NCI-H146 treated with DMSO at 0.1 percent for 48 hours (cell line): ENCODE data around the gene PEPD.

ENCODE experiments used
- DNase-seq: peaks from one replicate; lab custom pipeline; 2025; ENCODE audit not compliant: unreplicated experiment; lab: John Stamatoyannopoulos, UW

PEPD gene

DNA sequence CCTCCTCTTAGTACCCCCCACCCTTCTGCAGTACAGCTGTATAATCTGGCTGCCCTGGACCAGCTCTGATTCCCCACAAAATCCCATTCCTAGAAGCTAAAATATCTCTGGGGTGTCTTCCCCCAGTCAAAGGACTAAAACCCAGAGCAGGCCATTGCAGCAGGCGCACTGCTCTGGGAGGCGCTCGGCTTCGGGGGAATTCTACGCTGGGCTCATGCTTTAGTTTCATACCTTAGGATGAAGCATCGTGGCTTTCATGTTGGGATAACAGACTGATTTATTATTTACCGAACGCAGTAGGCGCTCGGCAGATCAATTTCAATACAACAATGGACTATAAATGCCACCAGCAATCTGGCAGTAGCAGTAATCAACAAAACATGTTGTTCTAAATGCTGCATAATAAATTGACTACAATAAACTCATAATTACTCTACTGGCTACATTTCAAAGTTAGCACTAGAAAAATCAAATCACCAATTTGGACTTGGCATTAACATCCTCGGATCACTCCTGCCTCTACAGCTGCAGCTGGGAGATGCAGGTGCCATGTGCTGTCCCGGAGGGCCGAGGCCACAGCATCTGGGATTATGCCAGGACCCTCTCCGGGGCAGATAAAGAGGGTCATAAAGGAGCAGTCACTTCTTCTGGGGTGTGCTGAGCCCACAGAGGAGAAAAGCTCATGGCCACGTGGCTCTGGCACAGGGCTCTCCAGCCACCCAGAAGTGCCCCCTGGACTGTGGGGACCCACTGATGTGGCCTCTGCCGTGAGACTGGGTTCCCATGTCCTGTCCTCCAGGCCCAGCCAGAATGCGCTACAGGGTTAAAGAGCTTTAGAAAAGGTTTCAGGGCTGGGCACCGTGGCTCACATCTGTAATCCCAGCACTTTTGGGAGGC is 112.8 kb downstream of the PEPD start:
- no peak for DNase-seq

DNA sequence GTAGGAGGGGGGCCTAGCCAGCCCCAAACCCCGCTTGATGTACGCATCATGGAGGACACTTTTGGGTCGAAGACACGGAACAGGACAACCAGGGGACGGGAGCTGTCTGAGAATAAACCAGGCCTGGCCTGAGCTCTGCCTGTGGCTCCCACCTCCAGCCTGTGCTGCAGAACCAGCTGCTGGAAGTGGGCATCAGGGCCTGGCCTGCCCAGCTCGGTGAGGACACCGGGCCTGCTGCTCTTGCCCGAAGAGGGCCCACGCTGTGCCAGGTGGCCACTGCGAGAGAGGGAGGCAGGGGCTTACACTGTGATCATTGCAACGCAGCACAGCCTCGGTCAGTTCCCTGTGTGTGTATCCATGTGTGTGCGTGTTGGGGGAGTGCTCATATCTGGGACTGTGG is 113.5 kb downstream of the PEPD start:
- DNase-seq = no peak

DNA sequence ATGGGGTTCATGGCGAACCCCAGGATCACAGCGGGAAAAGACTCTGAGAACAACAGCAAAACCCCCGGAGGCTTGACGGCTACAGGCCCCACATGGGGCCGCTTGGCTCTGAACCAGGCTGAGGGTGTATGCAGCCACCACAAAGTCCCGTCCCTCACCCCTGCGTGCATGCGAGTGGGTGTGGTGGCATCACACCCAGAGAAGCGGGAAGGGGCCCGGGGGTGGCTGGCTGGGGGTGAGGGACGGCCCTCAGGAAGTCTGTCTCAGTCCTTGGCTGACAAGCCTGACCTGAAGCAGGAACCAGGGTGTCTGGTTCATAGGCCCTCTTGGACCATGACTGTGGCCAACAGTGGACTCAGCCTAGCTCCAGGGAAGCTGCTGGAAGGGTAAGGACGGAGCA is 113.9 kb downstream of the PEPD start:
- DNase-seq = no peak

DNA sequence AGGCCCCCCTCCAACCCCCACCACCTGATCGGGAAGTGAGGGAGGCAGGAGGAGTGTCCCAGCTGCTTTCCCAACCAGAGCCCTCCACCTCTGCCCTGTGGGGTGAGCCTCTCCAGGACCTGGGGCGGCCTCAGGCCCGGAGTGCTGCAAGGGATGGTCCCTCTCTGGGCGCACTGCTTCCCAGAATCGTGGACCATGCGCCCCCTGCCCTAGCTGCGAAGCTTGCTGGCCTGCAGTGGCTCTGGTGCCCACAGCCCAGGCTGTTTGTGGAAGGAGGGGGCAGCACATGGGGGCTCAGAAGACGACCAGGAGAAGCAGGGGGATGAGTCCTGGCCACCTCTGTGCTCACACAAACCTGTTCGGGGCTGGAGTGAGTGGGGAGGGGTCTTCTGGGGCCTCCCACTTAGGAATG is 114.4 kb downstream of the PEPD start:
- no peak for DNase-seq

DNA sequence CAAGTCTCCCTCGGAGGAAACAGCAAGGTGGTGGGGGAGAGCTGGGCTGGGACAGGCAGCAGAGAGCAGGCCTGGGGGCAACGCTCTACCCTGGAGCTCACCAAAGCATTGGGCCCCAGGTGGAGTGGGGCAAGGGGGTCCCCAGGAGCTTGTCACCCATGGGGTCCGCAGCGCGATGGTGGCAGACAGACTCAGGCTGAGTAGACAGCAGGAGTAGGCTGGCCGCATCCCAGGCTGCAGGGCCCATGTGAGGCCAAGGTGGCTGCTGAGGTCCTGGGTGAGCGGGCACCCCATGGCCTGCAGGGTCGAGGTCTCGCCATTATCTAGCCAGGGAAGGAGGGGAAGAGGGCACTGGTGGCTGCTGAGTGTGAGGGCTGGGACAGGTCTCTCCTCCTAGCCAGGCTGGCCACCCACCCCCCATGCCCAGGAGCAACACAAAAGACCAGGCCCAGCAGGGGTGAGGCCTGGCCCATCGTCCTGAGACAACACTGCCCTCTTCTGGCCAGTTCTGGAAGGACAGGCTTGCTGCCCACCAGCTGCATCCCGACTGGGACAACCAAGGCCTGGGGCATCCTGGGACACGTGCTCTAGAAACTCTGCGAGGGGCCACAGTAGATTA is 115.0 kb downstream of the PEPD start:
- DNase-seq = no peak

DNA sequence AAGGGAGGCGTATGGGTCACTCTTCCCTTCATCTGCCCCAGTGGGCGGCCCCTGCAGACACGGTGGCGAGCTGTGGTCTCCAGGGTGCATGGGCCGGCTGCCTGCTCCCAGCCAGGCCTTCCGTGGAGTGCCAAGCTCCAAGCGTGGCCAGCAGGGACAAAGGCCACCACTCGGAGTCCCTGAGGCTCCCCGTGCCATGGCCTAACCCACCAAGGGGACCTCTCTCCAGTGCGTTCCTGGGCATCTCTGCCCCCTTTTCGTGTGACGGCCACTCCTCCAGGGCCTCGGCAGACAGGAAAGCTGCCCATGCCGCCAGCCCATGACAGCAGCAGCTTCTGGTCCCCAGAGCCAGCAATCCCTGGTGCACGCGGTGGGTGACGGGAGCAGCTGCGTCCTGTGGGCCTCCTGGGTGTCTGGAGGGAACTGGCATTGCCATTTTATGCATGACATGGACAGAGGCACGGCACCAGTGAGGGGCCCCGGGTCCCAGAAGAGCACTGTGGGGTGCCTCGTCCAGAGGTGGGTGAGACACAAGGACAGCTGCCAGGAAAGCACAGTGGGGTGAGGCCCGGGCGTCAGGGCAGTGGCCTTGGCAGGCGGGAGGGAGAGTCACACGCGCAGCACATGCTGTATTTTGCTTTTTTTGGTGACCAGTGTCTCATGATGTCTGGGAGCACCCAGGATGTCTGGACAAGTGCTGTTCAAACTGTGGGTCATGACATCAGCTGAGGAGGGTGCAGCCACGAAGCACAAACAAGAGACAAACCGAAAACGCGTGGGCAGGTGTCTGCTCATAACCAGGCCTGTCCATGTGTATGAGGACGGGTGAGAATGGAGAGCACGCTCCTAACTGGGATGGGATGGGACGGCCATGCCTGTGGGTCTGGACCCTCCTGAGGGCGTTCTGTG is 115.8 kb downstream of the PEPD start:
- DNase-seq = no peak

DNA sequence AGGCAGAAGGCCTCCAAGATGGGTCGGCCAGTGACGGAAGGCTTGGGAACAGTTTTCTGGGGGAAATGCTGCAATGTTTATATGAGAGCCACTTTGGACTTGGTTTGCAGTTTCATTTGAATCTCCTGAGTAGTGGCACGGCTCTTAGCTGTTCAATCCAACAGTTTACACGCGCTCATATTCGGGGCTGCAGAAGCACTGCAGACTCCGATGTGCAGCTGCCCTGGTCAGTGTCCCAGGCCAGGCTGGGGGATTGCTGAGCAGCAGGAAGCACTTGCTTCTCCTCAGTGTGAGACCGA is 116.4 kb downstream of the PEPD start:
- DNase-seq = no peak

DNA sequence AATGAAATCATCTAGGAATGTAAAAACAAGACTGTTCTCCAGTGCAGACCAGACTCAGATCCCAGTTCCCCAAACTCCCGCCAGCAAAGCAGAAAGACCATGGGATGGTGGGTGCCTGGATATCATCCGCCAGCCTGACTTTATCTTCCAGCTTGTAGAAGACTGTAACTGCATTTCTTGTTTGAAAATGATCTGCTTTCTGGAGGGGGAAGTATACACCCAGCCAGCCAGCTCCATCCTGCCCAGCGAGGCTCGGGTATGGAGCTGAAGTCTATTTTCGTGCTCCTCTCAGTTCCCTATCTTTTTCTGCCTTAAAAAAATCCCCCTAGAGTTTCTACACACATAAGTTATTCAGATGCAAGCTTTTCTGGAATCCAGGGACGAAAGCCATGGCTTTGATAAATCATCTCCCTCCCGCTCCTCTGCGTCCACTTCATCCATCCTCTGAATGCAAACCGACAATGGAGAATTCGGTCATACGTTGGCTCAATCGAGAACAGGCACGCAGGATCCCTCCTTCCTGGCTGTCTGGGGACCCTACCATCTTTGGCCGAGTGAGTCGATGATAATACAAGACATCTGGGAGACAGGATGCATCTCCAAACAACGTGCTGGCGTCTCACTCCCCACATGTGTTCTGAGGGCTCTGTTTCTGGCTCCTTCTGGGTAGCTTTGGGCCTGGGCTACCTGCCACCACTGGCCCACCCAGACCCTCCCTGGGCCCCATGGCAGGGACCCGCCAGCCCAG is 116.9 kb downstream of the PEPD start:
- DNase-seq = no peak

DNA sequence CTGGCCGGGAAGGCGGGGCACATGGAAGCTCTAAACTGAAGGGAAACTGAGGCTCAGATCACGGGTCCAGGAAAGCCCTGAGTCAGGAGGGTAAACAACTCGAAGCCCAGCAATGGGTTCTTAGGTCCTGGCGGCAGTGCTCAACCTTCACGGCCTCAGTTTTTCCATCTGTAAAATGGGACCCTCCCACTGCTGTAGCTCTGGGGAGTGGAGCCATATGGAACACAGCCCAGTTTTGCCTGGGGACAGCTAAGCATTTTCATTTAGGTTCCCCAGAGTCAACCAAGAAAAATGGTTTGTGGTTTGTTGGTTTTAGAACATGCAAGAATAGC is 117.7 kb downstream of the PEPD start:
- no peak for DNase-seq

DNA sequence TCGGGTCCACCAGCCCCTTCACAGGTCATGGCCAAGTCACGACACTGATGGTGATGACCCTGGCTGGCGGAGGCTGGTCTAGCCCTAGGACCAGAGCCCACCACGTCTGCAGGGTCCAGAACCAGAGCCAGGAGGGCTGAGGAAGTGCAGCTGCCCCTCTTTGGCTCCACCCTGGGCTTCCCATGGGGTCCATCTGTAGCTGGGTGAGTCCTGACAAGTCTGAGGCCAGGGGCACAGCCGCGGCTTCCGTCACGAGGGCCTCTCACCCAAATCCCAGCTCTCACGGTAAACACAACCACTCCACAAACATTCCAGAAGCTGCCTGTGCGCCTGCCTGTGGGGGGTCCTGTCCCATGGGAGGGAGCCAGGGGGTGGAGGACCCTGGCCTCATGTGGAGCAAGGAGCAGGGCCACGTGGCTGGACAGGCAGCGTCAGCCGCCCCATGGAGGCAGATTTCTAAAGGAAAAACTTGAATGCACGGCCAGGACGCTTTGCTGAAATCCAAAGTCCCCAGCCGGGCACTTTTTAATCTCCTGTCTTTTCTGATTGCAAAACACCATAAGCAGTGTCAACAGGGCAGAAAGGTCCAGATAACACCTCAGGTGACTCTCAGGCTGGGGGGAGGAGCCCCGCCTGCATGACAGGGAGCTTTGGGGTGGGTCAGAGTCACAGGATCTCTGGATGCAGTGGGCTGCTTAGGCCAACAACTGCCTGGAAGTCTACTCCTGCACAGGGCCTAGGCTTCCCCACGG is 118.2 kb downstream of the PEPD start:
- no peak for DNase-seq

DNA sequence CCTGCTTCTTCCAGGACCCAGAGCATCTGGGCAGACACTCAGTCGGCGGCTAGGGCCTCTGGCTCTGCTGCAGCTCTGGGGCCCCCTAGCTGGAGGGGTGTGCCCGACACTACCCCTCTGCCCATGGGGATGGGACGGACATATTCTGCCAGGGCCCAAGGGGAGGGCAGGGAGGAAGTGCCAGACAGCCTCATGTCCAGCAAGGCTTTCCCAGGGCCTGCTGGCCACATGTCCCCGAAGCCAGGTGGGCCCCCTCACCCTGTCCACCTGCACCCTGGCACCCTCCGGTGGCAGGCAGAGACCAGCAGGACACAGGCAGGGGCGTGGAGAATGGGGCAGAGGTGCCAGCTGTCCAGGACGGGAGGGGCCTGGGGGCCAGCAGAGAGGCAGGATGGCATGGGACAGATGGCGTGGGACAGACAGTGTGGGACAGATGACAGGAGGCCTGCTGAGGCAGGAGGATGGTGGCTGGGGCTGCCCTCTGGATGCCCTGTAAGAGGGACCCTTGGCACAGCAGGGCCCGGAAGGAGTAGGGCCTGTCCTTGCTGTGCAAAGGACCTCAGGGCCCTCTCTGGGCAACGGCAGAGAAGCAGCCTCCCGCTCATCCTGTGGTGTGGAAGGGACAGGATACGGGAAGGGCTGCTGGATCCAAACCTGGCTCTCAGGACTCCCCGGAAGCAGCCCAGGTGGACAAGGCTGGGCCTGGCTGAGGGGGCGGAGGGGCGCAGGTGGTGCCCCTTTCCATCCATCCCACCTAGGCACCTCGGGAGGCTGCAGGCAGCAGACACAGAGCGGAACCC is 119.0 kb downstream of the PEPD start:
- DNase-seq = no peak

DNA sequence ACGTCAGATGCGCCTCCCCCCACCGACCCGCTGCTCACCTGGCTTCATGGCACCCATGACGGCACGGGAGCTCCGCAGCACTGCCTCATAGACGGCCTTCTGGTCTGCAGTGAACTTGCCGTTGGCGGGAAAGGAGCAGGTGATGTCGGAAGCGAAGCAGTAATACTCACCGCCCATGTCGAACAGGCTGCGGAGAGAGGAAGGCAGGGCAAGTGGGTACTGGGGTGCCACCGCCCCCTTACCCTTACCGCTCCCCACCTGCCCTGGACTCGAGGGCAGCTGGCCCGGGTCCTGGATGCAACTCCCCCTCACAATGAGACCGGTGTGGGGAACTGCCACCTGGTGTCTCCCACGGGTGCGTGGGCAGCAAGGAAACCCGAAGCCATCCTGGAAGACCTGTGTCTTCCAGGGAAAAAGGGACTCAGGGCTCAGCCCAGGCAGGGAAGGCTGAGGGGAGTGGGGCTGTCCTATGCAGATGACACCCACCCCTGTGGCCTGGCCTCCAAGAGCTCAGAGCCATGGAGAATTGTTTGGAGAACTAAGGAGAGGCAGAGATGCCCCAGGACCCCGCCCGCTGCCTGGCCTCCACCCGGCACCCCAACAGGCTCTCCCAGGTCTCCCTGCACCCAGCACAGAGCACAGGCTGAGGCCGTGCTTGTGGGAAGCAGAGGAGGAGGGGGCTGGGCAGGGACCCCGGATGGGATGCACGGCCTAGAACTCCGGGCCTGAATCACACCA is 119.7 kb downstream of the PEPD start:
- no peak for DNase-seq

DNA sequence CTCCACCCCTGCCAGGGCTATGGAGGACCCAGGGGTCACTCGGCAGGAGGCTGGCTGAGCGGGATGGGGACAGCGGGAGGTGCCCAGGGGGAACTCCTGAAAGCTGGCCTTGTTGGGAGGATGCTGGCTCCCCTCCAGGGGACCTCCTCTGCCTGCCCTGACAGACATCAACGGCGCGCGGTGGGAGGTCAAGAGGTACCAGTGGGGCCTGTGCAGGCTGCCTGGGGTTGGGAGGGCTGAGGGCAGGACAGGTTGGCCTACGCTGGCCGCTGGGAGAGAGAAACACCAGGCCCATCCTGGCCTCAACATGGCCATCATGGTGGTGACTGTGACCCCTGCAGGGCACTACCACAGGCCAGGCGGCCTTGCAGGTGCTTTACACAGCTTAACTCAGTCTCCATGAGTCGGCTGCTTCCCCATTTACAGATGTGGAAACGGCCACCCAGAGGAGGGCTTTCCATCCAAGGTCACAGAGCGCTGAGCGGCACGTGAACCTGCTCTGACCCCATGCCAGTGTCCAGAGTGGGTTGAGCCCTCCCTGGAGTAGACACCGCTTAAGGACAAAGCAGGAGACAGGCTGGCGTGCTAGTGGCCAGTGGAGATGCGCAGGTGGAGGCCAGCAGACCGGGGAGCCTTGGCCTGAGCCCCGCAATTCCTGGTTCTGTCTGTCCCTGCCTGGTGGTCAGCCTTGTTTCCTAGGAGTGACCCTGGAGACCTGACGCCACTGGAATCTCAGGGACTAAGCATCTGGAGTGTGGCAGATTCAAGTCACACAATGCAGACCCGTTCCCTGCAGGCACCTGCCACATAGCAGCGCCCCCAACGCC is 120.5 kb downstream of the PEPD start:
- no peak for DNase-seq

DNA sequence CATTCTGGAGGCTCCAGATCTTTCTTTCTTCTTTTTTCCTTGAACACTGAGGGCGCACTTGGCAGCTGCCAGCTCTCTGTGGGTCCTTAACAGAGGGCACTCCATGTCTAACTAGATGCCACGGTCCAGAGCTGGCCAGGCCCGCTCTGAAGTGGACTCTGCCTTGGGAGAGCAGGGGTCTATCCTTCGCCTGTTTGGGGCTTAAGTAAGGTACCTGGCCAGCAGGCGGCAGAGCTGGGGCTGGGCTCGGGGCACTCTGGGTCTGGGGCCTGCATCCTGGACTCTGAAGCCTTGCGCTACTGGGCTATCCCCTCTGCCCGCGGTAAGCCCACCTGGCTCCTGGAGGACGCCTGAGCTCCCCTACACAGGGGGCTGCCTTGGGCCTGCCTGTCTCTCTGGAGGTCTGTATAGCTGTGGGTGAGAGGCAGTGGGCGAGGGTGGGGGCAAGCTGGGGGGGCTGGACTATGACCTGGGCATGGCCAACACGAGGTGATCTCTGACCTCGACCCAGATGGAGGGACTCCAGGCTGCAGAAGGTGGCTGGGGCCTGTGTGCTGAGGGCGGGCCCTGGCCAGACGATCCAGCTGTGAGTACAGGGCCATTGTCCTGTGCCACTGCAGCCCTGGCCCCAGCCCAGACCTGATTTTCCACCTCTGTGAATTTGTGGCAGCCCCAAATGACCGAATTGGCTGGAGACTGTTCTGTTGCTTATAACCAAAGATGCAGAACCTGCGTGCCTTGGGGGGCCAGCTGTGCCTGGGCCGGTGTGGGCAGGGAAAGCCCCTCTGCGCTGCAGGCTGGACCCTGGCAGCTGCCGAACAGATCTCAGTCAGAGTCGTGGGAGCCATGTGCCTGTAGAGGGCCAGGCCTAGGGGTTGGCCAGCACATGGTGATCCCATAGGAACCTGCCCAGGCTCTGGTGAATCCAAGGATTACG is 121.6 kb downstream of the PEPD start:
- no peak for DNase-seq

DNA sequence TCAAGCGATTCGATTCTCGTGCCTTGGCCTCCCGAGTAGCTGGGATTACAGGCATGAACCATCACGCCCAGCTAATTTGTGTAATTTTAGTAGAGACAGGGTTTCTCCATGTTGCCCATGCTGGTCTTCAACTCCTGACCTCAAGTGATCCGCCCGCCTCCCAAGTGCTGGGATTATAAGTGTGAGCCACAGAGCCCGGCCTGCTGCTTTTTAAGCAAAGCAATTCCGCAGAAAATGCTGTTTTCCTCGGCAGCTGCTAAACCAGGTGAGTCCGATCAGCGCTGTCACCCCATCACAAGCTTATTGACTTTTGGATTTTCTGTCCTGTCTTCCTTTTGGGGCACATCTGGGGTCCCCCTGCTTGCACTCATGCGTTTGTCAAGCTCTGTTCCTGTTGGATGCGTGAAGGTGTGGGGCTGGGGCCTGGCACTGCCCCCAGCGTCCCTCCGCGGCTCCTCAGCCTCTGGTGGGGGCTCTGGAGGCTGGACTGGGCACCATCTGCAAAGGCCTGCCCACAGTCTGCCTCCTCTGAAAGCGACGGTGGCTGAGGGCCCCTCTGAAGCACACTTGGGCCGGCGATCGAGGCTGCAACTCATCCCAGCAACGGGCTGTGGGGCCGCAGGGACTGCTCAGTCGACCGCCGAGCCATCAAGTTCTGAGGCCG is 122.4 kb downstream of the PEPD start:
- DNase-seq = no peak

DNA sequence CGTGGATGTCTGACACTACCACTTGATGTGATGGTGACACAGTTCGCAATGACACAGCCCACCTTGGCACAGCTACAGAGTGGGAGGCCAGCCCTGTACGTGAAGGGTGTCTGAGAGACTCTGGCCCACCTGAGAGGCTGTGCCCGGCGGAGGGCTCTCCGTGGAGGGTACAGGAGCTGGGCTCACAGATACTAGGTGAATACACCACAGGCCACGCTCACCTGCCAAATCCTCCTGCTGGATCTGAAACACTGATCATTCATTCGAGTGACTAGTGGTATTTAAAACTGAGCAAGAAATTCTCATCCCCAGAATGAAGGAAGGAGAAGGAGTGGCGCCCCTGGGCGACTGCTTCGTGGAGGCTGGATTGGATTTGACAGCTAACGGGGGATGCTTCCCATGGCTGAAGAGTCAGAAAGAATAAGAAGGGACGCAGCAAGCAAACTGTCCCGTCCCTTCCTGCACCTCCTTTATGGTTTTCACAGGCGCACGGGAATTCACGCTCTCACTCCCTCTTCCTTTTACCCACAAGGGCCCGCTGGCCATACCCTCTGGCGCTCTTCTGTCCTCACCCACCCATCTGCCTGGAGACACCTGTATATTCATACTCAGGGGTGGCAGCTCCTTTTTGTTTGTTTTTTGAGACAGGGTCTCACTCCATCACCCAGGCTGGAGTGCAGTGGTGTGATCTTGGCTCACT is 123.1 kb downstream of the PEPD start:
- no peak for DNase-seq
